NB4 (cell line): ENCODE results near the gene NRG3.

Source experiments
- DNase-seq: peaks from one replicate; pipeline ENCODE4 v3.0.0; 2010; ENCODE audit warnings: low read depth
- H3K4me3 ChIP-seq: one replicate; pipeline ENCODE4 v1.5.1; 2011; ENCODE audit warnings: mild to moderate bottlenecking, low read depth, low read length, moderate library complexity
- CTCF ChIP-seq: IDR thresholded peaks from one replicate; pipeline ENCODE4 v1.5.1; 2012; ENCODE audit warnings: low read depth, low read length
- MAX ChIP-seq: IDR thresholded peaks from 2 replicates; pipeline ENCODE4 v1.6.1; 2011; ENCODE audit warnings: low read depth, low read length
- MYC ChIP-seq: IDR thresholded peaks from 2 replicates; pipeline ENCODE4 v1.6.1; 2011; ENCODE audit warnings: low read depth, low read length
- POLR2A ChIP-seq: IDR thresholded peaks from 2 replicates; pipeline ENCODE4 v1.6.1; 2011; ENCODE audit warnings: mild to moderate bottlenecking; ENCODE audit not compliant: insufficient read length; ENCODE audit errors: extremely low read depth

NRG3 gene

DNA sequence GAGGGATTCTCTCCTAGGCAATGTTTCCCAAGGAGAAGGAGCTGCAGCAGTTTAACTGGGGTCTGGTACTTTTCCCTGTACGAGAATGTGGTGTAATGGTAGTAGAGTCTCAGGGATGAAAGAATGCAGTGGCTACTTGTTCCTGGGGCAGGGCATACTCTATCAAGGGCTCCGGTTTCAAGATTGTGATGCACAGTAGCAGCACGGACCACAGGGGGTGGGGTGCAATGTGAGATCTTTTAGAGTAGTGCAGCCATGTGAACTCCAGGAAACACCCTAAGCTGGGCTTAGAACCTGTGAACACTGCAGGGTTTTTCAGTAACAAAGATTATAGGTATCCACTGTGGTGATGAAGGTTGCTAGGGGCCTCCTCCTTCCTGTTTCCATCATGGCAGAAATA, 903.9 kb downstream of the NRG3 start:
- H3K4me3 ChIP-seq, result no peak overlapping the region
- no peak for TF ChIP-seq POLR2A
- TF ChIP-seq MYC, result no peak
- TF ChIP-seq MAX, result no peak
- no peak for TF ChIP-seq CTCF
- DNase-seq, result peak; percentile 5

- no peak for TF ChIP-seq MYC
- peak; percentile 22 for TF ChIP-seq CTCF
- peak; percentile 21 for DNase-seq
Measured at GRCh38 chr10:82796510-82796909, 921.5 kb downstream of the NRG3 start.

GRCh38 chr10:82801289-82801688, 926.3 kb downstream of the NRG3 start:
- no peak for DNase-seq
- no peak for TF ChIP-seq CTCF
- no peak for TF ChIP-seq POLR2A
- no peak for TF ChIP-seq MYC
- TF ChIP-seq MAX, result no peak
- no peak overlapping the region for H3K4me3 ChIP-seq

More at GRCh38 chr10:82796510-82796909, 921.5 kb downstream of the NRG3 start:
- no peak overlapping the region for H3K4me3 ChIP-seq

- no peak overlapping the region for H3K4me3 ChIP-seq
- peak; percentile 48 for DNase-seq
- peak; percentile 74 for TF ChIP-seq CTCF
- TF ChIP-seq MYC, result no peak
- no peak for TF ChIP-seq MAX
- TF ChIP-seq POLR2A, result no peak
Measured at GRCh38 chr10:82811621-82812020, 936.6 kb downstream of the NRG3 start.

- TF ChIP-seq MYC (no peak), CTCF (no peak), POLR2A (no peak), MAX (no peak)
- DNase-seq, result peak; percentile 21
- H3K4me3 ChIP-seq, result no peak overlapping the region
Measured at GRCh38 chr10:82813856-82814255, 938.9 kb downstream of the NRG3 start.

GRCh38 chr10:82814635-82815034, 939.6 kb downstream of the NRG3 start:
- H3K4me3 ChIP-seq, result no peak overlapping the region
- TF ChIP-seq MYC (no peak), MAX (no peak), POLR2A (no peak), CTCF (no peak)
- no peak for DNase-seq
